Cardiac muscle cell (in vitro differentiated cells and primary cell): ENCODE measurements around the gene ARMC10. TPM values are rescaled to one million over a fixed set of nuclear protein-coding genes. Genes with fewer than 3 reads are reported as not detected.
"Not testable (repeated sequence)": the region's sequence is repeated elsewhere in the genome, so short reads cannot be mapped to it uniquely, and the experiment has no call there.

ENCODE experiments used
- DNase-seq, 2 donors: peaks; one replicate each; pipeline versions ENCODE4 v3.0.0 to v3.0.0-alpha.2; 2010 to 2017; ENCODE audit warnings: low read depth in 1 of 2, low spot score in 1 of 2
- H3K27ac ChIP-seq: fragments of 200-600 bp; sonication (generic); 2 replicates; pipeline ENCODE4 v1.5.1; 2016
- H3K27me3 ChIP-seq: fragments of 200-600 bp; sonication (generic); 2 replicates; pipeline ENCODE4 v1.6.0; 2016; ENCODE audit warnings: control low read depth
- H3K36me3 ChIP-seq: fragments of 200-600 bp; sonication (generic); 2 replicates; pipeline ENCODE4 v1.5.1; 2016; ENCODE audit warnings: control low read depth
- H3K4me1 ChIP-seq: fragments of 200-600 bp; sonication (generic); 2 replicates; pipeline ENCODE4 v1.8.1; 2017; ENCODE audit warnings: low read depth, mild to moderate bottlenecking, mixed run types
- H3K4me3 ChIP-seq: fragments of 200-600 bp; sonication (generic); 2 replicates; pipeline ENCODE4 v1.5.1; 2016; ENCODE audit warnings: mild to moderate bottlenecking
- H3K9me3 ChIP-seq: fragments of 200-600 bp; sonication (generic); 2 replicates; pipeline ENCODE4 v1.5.1; 2017; ENCODE audit warnings: low read depth, mild to moderate bottlenecking, control low read depth
- polyA plus RNA-seq: library from polyadenylated mRNA; unstranded; fragments of >200 nt; fragmentation: Nextera tagmentation; extraction: Ambion mirVana; gene quantifications from 2 replicates; pipeline ENCODE4 v1.2.1, GENCODE V29; 2016
- total RNA-seq: library from RNA; depleted of rRNA; stranded (reverse); fragments of >200 nt; gene quantifications from 2 replicates; pipeline ENCODE4 v1.2.3, GENCODE V29; 2016
- TF ChIP-seq, protein P1 (sequence below): IDR thresholded peaks from 2 replicates; pipeline ENCODE4 v1.5.1; 2012; ENCODE audit warnings: low read depth, mild to moderate bottlenecking, low read length

The ARMC10 gene
- total and polyA plus RNA-seq, 2 experiments from 2014 or later: 29.7 to 38.4 TPM

DNA sequence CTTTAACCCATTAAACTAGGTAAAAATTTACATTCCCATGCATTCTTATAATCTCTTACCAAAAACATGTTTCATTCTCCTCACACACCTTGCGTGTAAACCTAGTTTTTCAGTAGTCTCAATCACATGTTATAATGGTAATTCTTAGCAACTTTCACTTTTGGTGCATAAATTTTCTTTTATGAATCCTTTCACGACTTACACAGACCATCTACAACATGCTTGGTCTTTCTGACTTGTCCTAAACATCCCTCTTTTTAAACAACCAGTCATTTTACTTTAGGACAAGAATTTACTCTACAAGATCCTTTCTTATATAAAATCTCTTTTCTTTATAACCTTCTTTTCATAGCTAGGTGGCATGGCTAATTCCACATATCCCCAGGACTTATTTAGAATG is 26.1 kb upstream of the ARMC10 start:
- H3K36me3 ChIP-seq: no peaks in the 10 kb centered on the region
- no peak for DNase-seq
- TF ChIP-seq, protein P1, sequence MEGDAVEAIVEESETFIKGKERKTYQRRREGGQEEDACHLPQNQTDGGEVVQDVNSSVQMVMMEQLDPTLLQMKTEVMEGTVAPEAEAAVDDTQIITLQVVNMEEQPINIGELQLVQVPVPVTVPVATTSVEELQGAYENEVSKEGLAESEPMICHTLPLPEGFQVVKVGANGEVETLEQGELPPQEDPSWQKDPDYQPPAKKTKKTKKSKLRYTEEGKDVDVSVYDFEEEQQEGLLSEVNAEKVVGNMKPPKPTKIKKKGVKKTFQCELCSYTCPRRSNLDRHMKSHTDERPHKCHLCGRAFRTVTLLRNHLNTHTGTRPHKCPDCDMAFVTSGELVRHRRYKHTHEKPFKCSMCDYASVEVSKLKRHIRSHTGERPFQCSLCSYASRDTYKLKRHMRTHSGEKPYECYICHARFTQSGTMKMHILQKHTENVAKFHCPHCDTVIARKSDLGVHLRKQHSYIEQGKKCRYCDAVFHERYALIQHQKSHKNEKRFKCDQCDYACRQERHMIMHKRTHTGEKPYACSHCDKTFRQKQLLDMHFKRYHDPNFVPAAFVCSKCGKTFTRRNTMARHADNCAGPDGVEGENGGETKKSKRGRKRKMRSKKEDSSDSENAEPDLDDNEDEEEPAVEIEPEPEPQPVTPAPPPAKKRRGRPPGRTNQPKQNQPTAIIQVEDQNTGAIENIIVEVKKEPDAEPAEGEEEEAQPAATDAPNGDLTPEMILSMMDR: no peak

DNA sequence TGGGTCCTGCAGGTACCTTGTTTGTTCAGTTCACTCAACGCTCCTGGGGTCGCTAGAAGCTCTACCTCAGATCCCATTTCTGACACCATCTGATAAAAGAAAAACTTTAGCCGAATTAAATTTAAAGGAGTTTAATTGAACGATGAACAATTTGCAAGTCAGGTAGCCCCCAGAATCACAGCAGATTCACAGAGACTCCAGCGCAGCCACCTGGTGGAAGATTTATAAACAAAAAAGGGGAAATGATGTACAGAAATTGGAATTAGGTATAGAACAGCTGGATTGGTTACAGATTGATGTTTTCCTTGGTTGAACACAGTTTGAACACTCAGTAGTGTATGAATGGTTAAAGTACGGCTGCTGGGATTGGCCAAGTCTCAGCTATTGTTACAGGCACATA is 23.4 kb upstream of the ARMC10 start:
- no peaks in the 10 kb centered on the region for H3K4me1 ChIP-seq
- TF ChIP-seq, protein P1: no peak

More for the DNA sequence above, 26.1 kb upstream of the ARMC10 start:
- Histone ChIP-seq H3K27ac (no peak overlapping the region), H3K4me3 (no peak overlapping the region), H3K4me1 (no peaks in the 10 kb centered on the region), H3K27me3 (no peaks in the 10 kb centered on the region), H3K9me3 (no peaks in the 10 kb centered on the region)

DNA sequence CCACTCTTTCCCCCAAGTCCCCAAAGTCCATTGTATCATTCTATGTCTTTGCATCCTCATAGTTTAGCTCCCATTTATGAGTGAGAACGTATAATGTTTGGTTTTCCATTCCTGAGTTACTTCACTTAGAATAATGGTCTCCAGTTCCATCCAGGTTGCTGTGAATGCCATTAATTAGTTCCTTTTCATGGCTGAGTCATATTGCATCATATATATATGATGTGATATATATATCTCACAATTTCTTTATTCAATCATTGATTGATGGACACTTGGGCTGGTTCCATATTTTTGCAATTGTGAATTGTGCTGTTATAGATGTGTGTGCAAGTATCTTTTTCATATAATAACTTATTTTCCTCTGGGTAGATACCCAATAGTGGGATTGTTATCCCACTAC is 18.9 kb upstream of the ARMC10 start:
- not testable (repeated sequence) for H3K36me3 ChIP-seq, DNase-seq, H3K9me3 ChIP-seq, H3K27ac ChIP-seq, H3K27me3 ChIP-seq, H3K4me1 ChIP-seq, H3K4me3 ChIP-seq

More for the DNA sequence above, 23.4 kb upstream of the ARMC10 start:
- Histone ChIP-seq H3K27me3 (no peaks in the 10 kb centered on the region), H3K27ac (no peak overlapping the region), H3K4me3 (no peak overlapping the region), H3K36me3 (no peaks in the 10 kb centered on the region), H3K9me3 (no peaks in the 10 kb centered on the region)
- no peak for DNase-seq

DNA sequence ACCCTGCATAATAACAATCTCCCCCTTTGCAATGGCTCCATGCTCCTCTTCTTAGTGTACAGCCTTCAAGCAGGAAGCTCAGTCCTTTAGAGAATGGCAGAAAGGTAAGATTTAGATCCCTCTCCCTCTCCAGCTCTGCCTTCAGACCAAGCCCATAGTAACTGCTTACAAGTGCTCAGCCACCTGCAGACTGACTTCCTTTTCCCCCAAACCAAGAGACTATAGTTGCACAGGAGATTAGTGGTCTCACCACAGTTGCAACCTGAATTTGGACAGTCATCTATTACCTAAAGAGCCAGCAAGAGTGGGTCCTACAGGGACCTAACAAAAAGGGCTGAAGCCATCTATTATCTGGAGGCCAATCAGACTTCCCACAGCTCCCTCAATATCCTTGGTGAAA is 16.8 kb upstream of the ARMC10 start:
- H3K36me3 ChIP-seq: no peaks in the 10 kb centered on the region
- H3K27ac ChIP-seq: no peak overlapping the region
- no peak overlapping the region for H3K4me3 ChIP-seq
- TF ChIP-seq, protein P1: no peak
- no peaks in the 10 kb centered on the region for H3K27me3 ChIP-seq
- no peak for DNase-seq
- H3K9me3 ChIP-seq: no peaks in the 10 kb centered on the region
- no peaks in the 10 kb centered on the region for H3K4me1 ChIP-seq

DNA sequence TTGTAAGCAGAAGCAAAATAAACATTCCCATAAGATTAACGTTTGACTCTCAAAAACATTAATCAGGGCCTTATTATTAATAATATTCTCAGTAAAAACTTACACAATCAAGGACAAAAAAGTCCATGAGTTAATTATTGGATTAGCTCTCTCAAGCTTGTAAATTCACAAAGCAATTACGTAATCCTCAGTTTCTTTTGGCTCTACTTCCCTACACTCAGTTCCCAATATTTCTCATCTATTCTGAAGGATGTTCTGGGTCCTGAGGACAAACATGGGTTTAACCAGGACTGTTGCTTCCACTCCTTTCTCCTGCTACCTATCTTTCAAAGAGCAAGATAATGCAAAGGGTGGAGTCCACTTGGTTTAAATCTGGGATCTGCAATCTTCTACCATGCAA is 15.5 kb upstream of the ARMC10 start:
- TF ChIP-seq, protein P1: no peak
- peak in 1 of 2 donors; percentile 25 for DNase-seq
- no peaks in the 10 kb centered on the region for H3K9me3 ChIP-seq
- H3K4me1 ChIP-seq: no peaks in the 10 kb centered on the region
- no peak overlapping the region for H3K27ac ChIP-seq
- H3K27me3 ChIP-seq: no peaks in the 10 kb centered on the region
- H3K36me3 ChIP-seq: no peaks in the 10 kb centered on the region
- no peak overlapping the region for H3K4me3 ChIP-seq

DNA sequence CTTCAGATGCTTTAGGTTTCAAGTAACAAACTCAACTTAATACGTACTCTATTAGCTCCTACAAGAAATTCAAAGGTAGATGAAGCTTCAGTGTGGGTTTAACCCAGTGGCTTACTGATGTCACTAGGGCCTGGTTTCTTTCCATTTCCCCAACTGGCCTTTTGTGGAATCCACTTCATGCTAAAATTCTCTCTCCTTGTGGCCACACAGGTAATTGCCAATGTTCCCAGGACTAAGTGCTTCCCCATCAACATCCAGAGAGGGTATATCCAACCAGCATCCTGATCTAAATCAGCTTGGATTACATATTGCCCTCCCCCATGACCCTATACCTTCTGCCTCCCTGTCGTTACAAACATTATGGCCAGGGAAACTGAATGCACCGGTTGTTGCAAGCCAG is 11.0 kb upstream of the ARMC10 start:
- Histone ChIP-seq H3K4me3 (no peak overlapping the region), H3K9me3 (no peaks in the 10 kb centered on the region), H3K4me1 (no peaks in the 10 kb centered on the region), H3K27me3 (no peaks in the 10 kb centered on the region), H3K36me3 (no peaks in the 10 kb centered on the region), H3K27ac (no peak overlapping the region)
- TF ChIP-seq, protein P1: no peak
- no peak for DNase-seq
